ENCODE results near the gene RBM15. TPM values are rescaled to one million over a fixed set of nuclear protein-coding genes. Genes with fewer than 3 reads are reported as not detected.

The RBM15 gene
- total and polyA plus RNA-seq, 2 of the 13 experiments (the other 11 are each of a cell fraction or from before 2014, with no cell fraction given): 13.5 to 36.4 TPM

GRCh38 chr1:110338309-110338885 lies 780 bp upstream of the RBM15 start (continued):
- TF ChIP-seq TCF7 (IDR thresholded peaks at IDR 0.05; ENCODE audit: low read depth): 0 out of 2 replicates have a peak, but pooled peaks have one; percentile 5
- TF ChIP-seq ZBTB39 (CRISPR knock-in tag; IDR thresholded peaks at IDR 0.05): peak; percentile 88; the same call in 1 of the 2 replicates
- TF ChIP-seq ZMYM2 (CRISPR knock-in tag; IDR thresholded peaks at IDR 0.05): peak; percentile 74; the same call in 1 of the 2 replicates
- peak; percentile 79 for TF ChIP-seq ZNF710 (CRISPR knock-in tag; IDR thresholded peaks at IDR 0.05; ENCODE audit: borderline replicate concordance)
- TF ChIP-seq ATAD3A (CRISPR knock-in tag; IDR thresholded peaks at IDR 0.05): no peak
- TF ChIP-seq ZSCAN9 (CRISPR knock-in tag; IDR thresholded peaks at IDR 0.05; ENCODE audit: borderline replicate concordance): 0 out of 2 replicates have a peak, but pooled peaks have one; percentile 10
- TF ChIP-seq, protein P1, sequence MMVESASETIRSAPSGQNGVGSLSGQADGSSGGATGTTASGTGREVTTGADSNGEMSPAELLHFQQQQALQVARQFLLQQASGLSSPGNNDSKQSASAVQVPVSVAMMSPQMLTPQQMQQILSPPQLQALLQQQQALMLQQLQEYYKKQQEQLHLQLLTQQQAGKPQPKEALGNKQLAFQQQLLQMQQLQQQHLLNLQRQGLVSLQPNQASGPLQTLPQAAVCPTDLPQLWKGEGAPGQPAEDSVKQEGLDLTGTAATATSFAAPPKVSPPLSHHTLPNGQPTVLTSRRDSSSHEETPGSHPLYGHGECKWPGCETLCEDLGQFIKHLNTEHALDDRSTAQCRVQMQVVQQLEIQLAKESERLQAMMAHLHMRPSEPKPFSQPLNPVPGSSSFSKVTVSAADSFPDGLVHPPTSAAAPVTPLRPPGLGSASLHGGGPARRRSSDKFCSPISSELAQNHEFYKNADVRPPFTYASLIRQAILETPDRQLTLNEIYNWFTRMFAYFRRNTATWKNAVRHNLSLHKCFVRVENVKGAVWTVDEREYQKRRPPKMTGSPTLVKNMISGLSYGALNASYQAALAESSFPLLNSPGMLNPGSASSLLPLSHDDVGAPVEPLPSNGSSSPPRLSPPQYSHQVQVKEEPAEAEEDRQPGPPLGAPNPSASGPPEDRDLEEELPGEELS (CRISPR knock-in tag; IDR thresholded peaks at IDR 0.05): peak; percentile 59; the same call in 1 of the 2 replicates
- TF ChIP-seq ZIK1 (CRISPR knock-in tag; IDR thresholded peaks at IDR 0.05; ENCODE audit: borderline replicate concordance, low read depth): no peak
- TF ChIP-seq, protein P2, sequence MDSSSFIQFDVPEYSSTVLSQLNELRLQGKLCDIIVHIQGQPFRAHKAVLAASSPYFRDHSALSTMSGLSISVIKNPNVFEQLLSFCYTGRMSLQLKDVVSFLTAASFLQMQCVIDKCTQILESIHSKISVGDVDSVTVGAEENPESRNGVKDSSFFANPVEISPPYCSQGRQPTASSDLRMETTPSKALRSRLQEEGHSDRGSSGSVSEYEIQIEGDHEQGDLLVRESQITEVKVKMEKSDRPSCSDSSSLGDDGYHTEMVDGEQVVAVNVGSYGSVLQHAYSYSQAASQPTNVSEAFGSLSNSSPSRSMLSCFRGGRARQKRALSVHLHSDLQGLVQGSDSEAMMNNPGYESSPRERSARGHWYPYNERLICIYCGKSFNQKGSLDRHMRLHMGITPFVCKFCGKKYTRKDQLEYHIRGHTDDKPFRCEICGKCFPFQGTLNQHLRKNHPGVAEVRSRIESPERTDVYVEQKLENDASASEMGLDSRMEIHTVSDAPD (CRISPR knock-in tag; IDR thresholded peaks at IDR 0.05): peak; percentile 49; the same call in 1 of the 2 replicates
- peak; percentile 80 for TF ChIP-seq KMT2A (CRISPR knock-in tag; IDR thresholded peaks at IDR 0.05)
- no peak for TF ChIP-seq ZNF773 (CRISPR knock-in tag; IDR thresholded peaks at IDR 0.05; ENCODE audit: borderline replicate concordance)
- TF ChIP-seq ZSCAN22 (CRISPR knock-in tag; IDR thresholded peaks at IDR 0.05): no peak
- no peak for TF ChIP-seq ZEB1 (IDR thresholded peaks at IDR 0.05; ENCODE audit: insufficient replicate concordance, low read depth)
- no peak for TF ChIP-seq ZNF775 (CRISPR knock-in tag; IDR thresholded peaks at IDR 0.05; ENCODE audit: borderline replicate concordance)
- TF ChIP-seq ZNF839 (CRISPR knock-in tag; IDR thresholded peaks at IDR 0.05; ENCODE audit: borderline replicate concordance): peak; percentile 49
- peak; percentile 29; the same call in 1 of the 2 replicates for TF ChIP-seq STAG1 (CRISPR knock-in tag; IDR thresholded peaks at IDR 0.05)
- TF ChIP-seq ASH2L (IDR thresholded peaks at IDR 0.05; ENCODE audit: insufficient read length, low read depth, low read length): peak; percentile 60
- TF ChIP-seq FOSL2 (CRISPR knock-in tag; IDR thresholded peaks at IDR 0.05): peak; percentile 72
- TF ChIP-seq, protein P3, sequence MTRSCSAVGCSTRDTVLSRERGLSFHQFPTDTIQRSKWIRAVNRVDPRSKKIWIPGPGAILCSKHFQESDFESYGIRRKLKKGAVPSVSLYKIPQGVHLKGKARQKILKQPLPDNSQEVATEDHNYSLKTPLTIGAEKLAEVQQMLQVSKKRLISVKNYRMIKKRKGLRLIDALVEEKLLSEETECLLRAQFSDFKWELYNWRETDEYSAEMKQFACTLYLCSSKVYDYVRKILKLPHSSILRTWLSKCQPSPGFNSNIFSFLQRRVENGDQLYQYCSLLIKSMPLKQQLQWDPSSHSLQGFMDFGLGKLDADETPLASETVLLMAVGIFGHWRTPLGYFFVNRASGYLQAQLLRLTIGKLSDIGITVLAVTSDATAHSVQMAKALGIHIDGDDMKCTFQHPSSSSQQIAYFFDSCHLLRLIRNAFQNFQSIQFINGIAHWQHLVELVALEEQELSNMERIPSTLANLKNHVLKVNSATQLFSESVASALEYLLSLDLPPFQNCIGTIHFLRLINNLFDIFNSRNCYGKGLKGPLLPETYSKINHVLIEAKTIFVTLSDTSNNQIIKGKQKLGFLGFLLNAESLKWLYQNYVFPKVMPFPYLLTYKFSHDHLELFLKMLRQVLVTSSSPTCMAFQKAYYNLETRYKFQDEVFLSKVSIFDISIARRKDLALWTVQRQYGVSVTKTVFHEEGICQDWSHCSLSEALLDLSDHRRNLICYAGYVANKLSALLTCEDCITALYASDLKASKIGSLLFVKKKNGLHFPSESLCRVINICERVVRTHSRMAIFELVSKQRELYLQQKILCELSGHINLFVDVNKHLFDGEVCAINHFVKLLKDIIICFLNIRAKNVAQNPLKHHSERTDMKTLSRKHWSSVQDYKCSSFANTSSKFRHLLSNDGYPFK (CRISPR knock-in tag; IDR thresholded peaks at IDR 0.05; ENCODE audit: borderline replicate concordance): peak; percentile 86; the same call in 1 of the 2 replicates

Data from HepG2 (cell line).